Measurements from ENCODE around the gene SFXN1. TPM values are rescaled to one million over a fixed set of nuclear protein-coding genes. Genes with fewer than 3 reads are reported as not detected.

SFXN1 gene
- total and polyA plus RNA-seq, 9 of the 15 experiments (the other 6 are each of a cell fraction or from before 2014, with no cell fraction given), result 31.8 to 261 (median 113) TPM

- no peak for ATAC-seq
- no peak overlapping the region for H3K27ac ChIP-seq (ENCODE audit: extremely low read depth, low read depth, low read length)
- no peak overlapping the region for H3K4me2 ChIP-seq (ENCODE audit: insufficient read depth, low read length)
- peaks cover 31 to 47% of the 10 kb centered on the region in 2 experiments for H3K27me3 ChIP-seq (ENCODE audit: control insufficient read depth in 2 of 2, insufficient read depth in 2 of 2, low read length in 2 of 2)
- no peak overlapping the region for H3K4me3 ChIP-seq
- in situ Hi-C loops (cut with MboI), result loop anchor here (5.0 to 10.0 kb wide), 2 partner anchors 505 to 1433 kb away; no protein-coding TSS in a partner anchor
- no peaks in the 10 kb centered on the region; the same call in 1 of the 2 replicates for H4K20me1 ChIP-seq (replicated peaks; ENCODE audit: control insufficient read depth, insufficient read depth, low read length)
- BruUV-seq (replicated peaks), result no TSS peak
- ChIA-PET POLR2A (interaction anchor here (0.9 kb wide), 1 partner anchor 11 kb away, joined by 3 read pairs; no protein-coding TSS in a partner anchor), CTCF (ENCODE audit: low intra/inter-chr PET ratio) (no interaction called here)
- no peaks in the 10 kb centered on the region for H3K9me3 ChIP-seq (replicated peaks; ENCODE audit: control insufficient read depth, insufficient read depth, low read depth, low read length)
- FAIRE-seq, result no peak
- DNase-seq (ENCODE audit: extremely low read depth in 1 of 4, low spot score in 3 of 4), result no peak
- H3K9me1 ChIP-seq (ENCODE audit: control insufficient read depth, insufficient read depth, low read length), result no peaks in the 10 kb centered on the region
- WGBS (ENCODE audit: insufficient coverage, low coverage, missing lambda C conversion rate), result 0% methylated on average over 2 of the region's 2 CpGs
- H3K36me3 ChIP-seq (ENCODE audit: control insufficient read depth, insufficient read depth, low read length), result no peaks in the 10 kb centered on the region
- peaks cover 0 to 10% of the 10 kb centered on the region in 2 experiments; a peak in 1 of 5 replicates for H3K4me1 ChIP-seq (replicated peaks in 1 of 2; ENCODE audit: control insufficient read depth in 2 of 2, insufficient read depth in 2 of 2, low read length in 2 of 2)
- H2AFZ ChIP-seq (ENCODE audit: low read depth, low read length), result no peak overlapping the region
- intact Hi-C loops (cut with micrococcal nuclease), result no loop called here
- H3K9ac ChIP-seq (ENCODE audit: insufficient read depth in 1 of 2, low read depth in 2 of 2, low read length in 2 of 2), result no peak overlapping the region
- no peaks in the 10 kb centered on the region for H3K79me2 ChIP-seq (ENCODE audit: control insufficient read depth, insufficient read depth, low read length)
- TF ChIP-seq ZNF830 (CRISPR knock-in tag; IDR thresholded peaks at IDR 0.05), result no peak
- TF ChIP-seq SMARCA4 (IDR thresholded peaks at IDR 0.05), result no peak
- no peak for TF ChIP-seq BCLAF1 (IDR thresholded peaks at IDR 0.05; ENCODE audit: borderline replicate concordance in 1 of 2, control insufficient read depth in 1 of 2, low read depth in 2 of 2, low read length in 1 of 2)
- TF ChIP-seq CEBPG (CRISPR knock-in tag; IDR thresholded peaks at IDR 0.05), result no peak
- TF ChIP-seq CEBPG (tag; conservative IDR thresholded peaks at IDR 0.05 in 1 of 2, IDR thresholded peaks at IDR 0.05 in 1 of 2), result no peak
- TF ChIP-seq, protein P1, sequence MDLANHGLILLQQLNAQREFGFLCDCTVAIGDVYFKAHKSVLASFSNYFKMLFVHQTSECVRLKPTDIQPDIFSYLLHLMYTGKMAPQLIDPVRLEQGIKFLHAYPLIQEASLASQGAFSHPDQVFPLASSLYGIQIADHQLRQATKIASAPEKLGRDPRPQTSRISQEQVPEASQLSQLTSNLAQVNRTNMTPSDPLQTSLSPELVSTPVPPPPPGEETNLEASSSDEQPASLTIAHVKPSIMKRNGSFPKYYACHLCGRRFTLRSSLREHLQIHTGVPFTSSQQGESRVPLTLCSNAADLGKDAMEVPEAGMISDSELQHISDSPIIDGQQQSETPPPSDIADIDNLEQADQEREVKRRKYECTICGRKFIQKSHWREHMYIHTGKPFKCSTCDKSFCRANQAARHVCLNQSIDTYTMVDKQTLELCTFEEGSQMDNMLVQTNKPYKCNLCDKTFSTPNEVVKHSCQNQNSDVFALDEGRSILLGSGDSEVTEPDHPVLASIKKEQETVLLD (IDR thresholded peaks at IDR 0.05), result no peak
- TF ChIP-seq ZNF12 (CRISPR knock-in tag; IDR thresholded peaks at IDR 0.05), result no peak
- TF ChIP-seq, protein P2, sequence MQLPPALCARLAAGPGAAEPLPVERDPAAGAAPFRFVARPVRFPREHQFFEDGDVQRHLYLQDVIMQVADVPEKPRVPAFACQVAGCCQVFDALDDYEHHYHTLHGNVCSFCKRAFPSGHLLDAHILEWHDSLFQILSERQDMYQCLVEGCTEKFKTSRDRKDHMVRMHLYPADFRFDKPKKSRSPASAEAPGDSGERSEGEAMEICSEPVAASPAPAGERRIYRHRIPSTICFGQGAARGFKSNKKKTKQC (CRISPR knock-in tag; IDR thresholded peaks at IDR 0.05), result no peak
- TF ChIP-seq BRF1 (IDR thresholded peaks at IDR 0.05; ENCODE audit: borderline replicate concordance, extremely low read depth, insufficient read length), result no peak
- no peak for TF ChIP-seq ZNF766 (CRISPR knock-in tag; conservative IDR thresholded peaks at IDR 0.05)
- TF ChIP-seq ESRRB (CRISPR knock-in tag; IDR thresholded peaks at IDR 0.05; ENCODE audit: borderline replicate concordance), result no peak
- no peak for TF ChIP-seq NFATC3 (IDR thresholded peaks at IDR 0.05)
- no peak for TF ChIP-seq ZFX (CRISPR knock-in tag; IDR thresholded peaks at IDR 0.05)
- no peak for TF ChIP-seq ZNF282 (CRISPR knock-in tag; IDR thresholded peaks at IDR 0.05)
- no peak for TF ChIP-seq MYBL2 (IDR thresholded peaks at IDR 0.05; ENCODE audit: low read depth)
- TF ChIP-seq MYBL2 (CRISPR knock-in tag; IDR thresholded peaks at IDR 0.05; ENCODE audit: borderline replicate concordance), result no peak
- TF ChIP-seq TARDBP (IDR thresholded peaks at IDR 0.05), result no peak
Measured at GRCh38 chr5:175447571-175447970, 30.8 kb upstream of the SFXN1 start.

Measured in K562 (cell line).